Measurements from ENCODE around the gene PRKN.

Gene PRKN

DNA sequence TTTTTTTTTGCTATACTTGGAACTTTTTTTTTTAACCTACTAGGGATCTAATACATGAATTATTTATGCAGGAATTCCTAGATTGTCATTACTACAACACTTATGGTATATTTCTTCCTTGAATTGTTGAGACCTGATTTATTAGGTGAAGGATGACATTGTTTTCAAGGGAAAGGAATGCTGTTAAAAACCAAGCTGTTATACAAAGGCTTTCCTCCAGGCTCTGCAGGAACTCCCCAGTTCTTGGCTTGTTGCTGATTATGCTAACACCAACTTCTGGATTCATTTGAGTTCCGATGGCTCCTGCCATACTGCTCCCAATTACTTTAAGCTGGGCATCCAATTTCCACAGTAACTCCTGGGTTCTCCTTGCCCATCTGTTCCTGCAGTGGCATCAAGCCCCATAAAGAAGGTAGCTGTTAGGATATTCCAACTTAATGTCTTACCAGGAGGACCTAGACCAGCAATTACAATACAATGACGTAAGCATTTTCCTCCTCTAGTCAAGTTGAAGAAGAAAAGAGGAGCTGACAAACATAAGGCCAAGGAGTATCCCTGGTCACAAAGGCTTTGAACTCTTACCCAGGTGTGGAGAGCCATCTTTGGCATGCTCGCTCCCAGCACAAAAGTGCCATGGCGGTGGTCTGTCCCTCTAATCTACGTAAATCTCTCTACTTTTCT lies 1237.8 kb downstream of the PRKN start:
- DNase-seq (ENCODE audit: low spot score) = no peak

DNA sequence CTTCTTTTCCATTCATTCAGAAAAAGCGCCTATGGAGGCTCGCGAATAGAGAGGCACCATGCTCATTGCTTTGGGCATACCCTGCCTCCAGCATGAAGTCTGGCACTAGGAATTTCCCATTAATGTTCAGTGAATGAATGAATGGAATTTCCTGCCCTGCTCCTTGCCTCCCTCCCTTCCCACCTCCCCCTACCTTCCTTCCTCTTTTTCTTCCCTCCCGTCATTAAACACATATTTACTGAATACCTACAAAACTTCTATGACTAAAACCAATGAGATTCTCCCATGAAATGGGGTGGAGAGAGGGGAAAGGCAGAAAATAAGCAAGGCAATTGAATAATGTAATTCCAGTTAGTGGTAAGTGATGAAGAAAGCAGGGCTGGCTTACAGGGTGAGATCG lies 1239.9 kb downstream of the PRKN start:
- no peak for DNase-seq (ENCODE audit: low spot score)

DNA sequence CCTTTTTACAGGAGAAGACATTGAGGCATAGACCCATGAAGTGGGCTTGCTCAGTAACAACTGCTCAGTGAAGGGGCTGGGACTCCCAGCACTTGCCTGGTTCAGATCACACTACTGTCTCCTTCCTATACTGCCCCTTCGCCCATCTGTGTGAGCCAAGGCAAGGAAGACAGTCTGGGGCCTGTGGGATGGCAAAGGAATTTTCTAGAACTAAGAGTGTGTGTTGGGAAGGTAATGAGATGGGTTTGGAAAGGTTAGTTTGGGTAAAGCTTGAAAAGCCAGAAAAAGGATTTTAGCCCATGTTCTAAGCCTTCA lies 1240.4 kb downstream of the PRKN start:
- DNase-seq (ENCODE audit: low spot score) = no peak

DNA sequence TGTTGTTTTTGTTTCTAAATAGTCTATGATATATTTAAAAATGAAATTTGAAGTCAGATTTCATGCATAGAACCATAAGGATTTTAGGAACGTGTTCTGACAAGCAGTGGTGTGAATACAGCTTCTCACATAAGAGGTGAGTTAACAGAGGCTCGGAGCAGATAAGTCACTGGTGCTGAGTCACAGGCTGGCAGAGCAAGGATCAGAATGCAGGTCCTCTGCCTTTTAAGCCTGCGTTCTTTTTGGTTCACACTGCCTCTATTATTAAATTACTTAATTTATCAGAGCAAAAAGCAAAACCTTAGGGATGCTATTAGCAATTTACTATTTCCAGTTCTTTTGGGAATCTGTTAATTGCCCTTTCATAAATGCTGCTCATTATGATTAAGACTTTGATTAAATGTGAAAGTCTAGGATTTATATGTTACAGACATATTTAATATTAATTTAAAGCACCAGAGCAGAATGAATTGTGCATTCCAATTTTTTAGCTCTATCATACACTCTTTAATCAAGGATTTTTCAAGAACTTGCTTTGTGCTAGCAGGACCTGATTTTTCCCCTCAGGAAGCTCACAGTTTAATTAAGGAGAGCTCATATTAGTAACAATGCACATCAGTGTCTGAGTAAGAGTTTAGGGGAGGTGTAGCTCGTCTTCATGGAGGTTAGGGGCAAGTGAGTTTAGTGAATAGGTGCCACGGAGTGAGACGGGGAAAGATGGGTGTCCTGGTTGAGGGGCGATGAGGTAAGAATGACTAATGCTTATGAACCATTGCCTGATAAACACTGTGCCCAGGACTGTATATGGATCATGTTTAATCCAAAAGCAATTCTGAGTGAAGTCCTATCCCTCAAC lies 1241.0 kb downstream of the PRKN start:
- peak; percentile 15 for DNase-seq (ENCODE audit: low spot score)

DNA sequence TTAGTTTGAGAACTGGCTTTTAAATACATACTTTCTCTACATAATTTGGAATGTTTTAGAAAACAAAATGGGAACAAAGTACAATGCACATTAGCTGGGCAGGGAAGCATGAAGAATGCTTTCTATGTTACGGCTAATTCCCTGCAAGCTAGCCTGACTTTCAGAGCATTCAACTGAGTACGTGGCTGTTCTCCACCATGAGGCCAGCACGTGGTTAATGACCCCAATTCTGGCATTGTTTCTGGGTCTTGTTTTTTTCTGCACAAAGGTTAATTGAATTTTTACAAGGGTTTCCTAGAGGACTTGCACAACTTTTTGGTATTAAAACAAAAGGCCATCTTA lies 1245.1 kb downstream of the PRKN start:
- no peak for DNase-seq (ENCODE audit: low spot score)

DNA sequence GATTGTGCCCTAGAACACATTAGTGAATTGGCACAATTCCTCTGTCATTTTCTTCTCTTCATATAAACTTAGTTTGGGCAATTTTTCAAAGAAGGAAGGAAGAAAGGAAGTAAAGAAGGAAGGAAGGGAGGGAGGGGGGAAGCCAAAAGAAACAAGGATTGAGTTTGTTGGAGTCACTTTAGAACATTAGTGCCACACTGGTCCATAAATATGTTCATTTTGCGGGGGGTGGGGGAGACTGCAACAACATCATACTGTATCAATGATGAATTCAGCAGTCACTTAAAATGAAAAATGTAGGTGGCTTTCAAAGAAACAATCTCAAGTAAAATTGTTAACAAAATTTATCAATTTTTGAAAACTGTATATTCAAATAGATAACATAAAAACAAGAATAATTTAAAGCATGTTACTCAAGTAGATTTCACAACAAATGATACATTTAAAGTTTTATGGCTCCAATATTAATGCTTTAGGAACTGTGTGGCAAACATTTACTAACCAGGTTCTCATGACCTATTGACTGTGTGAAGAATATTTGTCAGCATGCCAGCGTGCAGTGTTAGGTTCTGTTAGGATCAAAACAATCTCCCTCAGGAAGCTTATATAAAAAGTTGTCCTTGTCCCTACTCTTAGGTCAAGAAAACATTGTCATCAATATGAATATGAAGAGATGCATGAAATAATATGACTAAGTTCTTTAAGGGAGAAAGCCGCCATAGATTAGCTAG lies 1245.6 kb downstream of the PRKN start:
- DNase-seq (ENCODE audit: low spot score) = no peak

DNA sequence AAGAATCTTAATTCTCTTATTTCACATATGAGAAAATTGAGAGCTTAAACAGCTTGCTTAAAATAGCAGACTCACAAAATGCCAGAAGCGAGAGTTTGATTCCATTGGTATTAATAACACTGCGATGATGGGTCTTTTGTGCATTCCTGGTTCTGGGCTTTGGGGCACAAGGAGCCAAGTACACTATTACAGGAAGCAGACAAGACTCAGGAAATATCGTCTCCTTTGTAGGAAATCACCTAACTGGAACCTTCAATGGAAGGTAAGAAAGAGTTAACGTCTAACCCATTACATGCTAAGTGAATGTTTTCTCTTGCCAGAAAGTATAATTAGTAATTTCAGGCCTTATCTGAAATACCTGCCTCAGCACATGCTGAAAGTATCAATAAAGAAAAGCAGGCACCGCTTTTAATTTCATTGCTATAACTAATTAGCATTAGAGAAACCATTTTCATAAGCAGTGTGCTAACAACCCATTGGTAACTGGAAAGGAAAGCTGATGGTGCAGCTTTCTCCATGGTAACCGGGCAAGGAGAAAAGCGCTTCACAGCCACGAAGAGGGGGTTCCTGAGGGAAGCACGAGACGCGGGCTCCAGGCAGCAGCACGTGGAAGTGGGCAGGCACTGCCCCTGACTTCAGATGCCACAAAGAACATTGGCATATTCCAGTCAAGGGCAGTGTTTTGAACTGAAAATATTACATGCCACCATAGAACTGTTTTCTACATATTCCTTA lies 1247.0 kb downstream of the PRKN start:
- DNase-seq (ENCODE audit: low spot score) = peak; percentile 58

DNA sequence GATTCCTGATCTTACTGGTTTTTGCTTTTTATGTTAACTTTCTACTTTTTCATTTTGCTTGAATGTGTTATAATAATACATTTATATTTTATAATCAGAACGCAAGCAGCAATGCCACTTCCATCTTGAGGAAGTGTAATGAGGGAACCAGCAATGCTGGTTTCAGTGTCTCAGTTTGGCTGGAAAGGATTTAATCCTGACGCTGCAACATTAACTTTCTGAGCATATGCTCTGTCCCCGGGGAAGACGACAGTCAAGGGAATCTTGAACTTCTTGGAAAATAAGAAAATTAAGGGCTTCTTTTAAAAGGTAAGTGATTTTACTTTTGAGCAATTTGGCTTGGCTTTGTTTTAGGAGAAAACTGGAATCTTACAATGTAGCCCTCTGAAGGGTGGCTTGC lies 1248.2 kb downstream of the PRKN start:
- DNase-seq (ENCODE audit: low spot score) = no peak

DNA sequence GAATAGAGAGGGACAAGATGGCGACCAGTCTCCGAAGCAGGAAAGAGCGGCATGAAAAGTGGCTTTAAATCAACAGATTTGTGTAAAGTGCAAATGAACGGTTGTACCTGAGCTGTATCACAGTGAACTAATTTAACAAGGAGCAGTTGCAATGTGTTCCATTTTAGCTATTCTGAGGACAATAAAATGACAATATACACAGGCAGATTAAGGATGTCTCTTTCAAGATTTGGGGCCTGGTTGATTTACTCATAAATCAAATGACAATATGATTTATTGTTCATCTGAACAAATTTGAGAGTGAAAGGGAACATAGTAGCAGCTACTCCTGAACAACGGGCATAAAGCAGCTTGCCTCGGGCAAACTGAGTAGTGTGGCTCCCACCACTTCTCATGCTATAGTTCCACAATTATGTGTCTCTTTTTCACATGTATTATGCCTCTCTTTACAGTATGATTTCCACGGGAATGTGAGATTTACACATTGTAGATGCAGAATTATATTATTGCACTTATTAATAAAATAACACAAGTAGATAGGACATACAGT lies 1249.6 kb downstream of the PRKN start:
- DNase-seq (ENCODE audit: low spot score) = no peak

DNA sequence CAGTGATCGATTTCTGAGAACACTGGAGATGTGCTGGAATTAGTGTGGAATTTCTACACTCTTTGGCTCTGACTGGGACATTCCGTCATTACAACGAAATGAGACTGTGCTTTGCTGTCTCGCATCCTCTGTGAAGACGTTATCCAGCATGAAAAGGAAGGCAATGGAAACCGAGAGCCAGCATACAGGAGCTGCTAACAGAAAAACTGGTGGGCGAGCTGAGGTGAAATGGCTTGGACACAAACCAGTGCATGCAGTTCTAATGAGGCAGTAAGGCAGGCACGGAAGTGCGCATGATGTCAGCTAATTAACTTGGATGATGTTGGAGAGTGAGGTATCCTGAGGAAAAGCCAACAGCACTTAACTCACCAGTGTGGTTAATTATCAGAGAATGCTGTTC lies 1250.9 kb downstream of the PRKN start:
- peak; percentile 40 for DNase-seq (ENCODE audit: low spot score)

DNA sequence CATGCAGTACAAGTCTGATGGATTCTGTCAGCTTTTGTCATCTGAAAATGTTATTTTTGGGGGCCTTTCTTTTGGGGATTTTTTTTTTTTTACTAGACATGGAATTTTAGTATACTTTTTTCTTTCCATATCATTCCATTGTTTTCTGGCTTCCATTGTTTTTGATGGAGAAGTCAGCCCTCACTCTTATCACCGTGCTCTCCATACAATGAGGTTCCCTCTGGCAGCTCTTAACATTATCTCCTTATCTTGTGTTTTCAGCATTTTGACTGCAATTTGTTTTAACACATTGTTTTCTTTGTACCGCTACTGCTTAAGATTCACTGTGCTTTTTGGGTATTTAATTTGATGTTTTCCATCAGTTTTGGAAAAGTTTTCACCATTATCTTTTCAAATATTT lies 1262.2 kb downstream of the PRKN start:
- no peak for DNase-seq (ENCODE audit: low spot score)

DNA sequence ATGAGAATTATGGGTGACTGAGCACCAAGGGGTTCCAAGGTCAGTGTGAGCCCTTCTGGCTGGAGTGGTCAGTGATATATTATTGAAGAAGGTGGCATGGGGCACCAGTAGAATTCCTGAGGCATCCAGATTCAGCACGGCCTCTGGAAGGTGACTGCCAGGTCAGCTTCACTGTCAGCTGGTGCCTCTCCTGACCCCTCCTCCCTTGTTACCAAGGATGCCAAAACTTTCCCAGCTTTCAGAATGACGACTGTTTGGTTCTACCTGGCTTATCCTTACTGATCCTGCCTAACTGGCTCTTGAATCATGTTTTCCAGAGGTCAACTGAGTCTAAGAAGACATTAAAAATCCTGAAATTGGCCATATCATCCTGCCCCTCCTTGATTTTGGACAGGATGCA lies 1264.5 kb downstream of the PRKN start:
- no peak for DNase-seq (ENCODE audit: low spot score)

DNA sequence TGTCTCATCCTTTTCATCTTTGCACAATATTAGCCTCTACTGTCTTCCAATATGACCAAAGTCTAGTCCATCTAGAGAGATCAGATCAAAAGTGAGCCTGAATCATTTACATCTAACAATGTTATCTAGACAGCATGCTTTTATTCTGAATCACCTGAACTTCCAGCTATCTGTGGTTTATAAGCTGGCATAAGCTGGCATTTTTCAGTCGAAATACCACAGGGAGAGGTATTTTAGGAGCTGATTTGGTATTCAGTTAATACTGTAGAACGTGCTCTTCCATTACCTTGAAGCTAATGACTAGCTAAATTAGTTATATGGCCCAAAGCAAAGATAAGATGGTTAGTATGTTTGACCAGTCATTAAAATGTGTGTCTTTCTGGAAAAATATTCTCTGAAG lies 1265.4 kb downstream of the PRKN start:
- no peak for DNase-seq (ENCODE audit: low spot score)

DNA sequence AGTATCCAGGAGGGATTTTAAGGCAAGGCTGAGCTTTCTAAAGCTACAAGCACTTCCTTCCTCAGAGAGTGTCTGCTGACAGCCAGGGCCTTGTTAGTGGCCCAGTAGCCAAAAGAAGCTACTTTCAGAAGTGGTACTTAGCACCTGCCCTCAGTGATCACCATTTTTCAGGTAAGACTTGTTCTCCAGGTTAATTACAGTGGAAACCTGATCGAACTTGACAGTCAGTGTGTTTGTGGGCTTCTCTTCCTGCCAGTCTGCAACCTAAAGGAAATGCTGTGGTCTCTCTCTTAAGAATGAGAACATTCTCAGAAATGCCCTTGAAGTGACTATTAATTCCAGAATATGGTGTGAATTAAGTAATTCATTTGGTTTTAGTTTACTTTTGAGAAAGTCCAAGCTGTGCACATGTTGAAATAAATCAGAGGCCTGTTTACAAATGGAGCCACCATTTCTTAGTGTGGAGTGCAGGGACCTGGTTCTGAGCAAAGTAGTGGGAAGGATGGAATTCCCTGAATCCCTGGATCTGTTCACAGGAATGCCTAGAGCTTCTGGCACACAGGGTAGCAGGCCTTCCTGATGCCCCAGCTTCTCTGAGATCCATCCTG lies 1268.5 kb downstream of the PRKN start:
- DNase-seq (ENCODE audit: low spot score) = no peak

DNA sequence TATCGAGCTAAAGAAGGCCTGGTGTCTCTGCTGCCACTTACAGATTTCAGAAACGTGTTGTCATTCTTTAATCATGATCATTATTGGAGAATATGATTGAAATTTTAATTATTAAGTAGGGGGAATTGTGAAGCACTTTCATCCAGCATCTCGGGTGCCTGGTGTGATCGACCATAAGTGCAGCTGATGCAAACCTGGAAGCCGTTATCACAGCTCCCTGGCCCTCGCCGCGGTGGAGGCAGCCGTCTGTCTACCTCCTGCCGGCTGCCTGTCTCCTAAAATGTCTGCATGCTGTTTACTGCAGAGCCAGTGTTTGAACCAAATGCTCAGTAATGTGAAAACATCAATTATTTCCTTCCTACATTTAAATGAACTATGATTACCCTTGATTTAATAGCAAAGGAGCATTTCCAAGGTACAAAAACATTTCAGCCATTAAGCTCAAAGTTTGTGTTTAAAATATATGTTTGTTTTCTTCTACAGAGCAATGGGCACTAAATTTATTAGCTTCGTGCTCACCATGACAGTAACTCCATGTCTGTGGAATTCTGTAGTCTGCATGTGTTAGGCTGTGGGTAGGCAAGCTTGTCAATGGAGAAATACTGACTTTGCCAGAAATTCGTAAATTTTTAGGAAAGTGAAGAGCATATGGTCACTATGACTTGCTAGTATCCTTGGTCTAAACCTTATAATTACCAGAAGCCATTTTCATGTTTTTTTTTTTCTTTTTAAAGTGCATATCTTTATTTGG lies 1269.2 kb downstream of the PRKN start:
- peak; percentile 29 for DNase-seq (ENCODE audit: low spot score)

DNA sequence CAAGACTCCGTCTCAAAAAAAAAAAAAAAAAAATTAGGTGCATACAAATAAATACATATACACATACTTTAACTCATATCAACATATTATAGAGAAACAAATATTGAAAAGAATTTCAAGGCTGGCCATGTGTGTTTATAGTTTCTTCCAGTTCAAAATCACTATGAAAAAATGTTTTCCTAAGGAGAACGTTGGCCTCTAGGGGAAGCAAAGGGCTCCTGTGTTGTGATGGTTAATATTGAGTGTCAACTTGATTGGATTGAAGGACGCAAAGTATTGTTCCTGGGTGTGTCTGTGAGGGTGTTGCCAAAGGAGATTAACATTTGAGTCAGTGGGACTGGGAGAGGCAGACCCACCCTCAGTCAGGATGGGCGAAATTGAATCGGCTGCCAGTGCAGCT lies 1271.7 kb downstream of the PRKN start:
- DNase-seq (ENCODE audit: low spot score) = no peak

DNA sequence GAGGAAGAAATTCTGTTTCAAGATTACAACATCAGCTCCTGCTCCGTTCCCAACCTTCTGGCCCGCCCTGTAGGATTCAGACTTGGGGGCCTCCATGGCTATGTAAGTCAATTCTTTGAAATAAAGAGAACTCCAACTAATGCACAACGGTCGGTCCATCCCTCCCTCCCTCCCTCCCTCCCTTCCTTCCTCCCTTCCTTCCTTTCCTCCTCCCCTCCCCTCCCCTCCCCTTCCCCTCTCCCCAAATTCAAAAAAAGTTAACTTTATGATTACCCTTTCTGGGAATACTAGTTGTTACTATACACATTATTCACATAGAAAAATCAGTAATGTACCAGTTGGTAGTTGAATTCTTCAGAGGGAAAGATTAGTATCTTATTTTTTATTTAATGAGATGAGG lies 1274.0 kb downstream of the PRKN start:
- no peak for DNase-seq (ENCODE audit: low spot score)

DNA sequence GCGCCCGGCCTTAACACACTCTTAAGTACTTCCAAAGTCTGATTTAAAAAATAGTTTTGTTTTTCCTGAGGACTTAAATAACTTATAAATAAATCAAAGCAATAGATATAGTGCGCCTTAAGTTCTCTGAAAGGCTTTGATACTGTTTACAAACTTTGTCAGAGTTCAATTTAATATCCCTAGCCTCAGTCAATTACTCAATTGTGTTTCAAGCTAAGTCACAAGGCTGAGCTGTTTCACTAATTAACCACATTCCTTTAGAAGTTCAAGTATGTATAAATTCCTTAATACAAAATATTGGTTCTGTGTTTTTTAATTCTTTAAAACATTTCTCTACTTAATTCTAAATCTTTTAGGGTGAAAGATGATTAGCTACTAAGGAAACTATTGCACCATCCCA lies 1275.3 kb downstream of the PRKN start:
- no peak for DNase-seq (ENCODE audit: low spot score)

DNA sequence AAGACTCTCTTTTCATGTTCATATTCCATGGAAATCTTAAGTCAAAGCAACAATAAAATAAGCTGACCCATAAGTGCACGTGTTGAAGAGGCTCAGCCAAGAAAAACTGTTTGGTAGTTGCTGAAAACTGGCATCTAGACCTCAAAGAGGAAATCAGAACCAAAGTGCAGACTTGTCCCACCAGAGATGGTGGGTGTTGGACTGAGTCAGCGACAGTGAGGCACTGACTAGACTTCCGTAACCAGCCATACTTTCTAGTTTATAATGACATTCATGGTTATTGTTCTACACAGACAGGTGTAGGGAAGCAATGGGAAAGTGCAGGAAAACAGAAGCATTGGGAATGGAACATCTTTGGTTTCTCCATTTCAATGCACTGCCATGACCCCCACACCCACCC lies 1278.0 kb downstream of the PRKN start:
- DNase-seq (ENCODE audit: low spot score) = no peak

DNA sequence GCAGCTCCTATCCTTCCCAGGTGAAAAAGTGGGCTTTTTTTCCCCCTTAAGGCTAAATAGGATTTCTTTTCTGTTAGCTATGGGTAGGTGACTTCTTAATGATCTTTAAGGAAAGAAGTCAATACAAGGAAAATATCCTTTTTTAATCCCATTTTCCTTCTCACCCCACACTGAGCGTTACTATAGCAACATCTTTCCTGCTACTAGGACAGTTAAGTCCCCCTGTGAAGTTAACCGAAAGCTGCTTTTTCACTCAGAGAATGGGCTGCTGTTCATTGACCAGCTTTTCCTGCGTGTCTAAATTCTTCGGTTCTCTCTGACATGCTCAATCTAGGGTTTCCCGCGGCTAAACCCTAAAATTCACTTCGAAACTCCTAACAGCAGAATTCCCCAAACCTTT lies 1280.6 kb downstream of the PRKN start:
- no peak for DNase-seq (ENCODE audit: low spot score)

DNA sequence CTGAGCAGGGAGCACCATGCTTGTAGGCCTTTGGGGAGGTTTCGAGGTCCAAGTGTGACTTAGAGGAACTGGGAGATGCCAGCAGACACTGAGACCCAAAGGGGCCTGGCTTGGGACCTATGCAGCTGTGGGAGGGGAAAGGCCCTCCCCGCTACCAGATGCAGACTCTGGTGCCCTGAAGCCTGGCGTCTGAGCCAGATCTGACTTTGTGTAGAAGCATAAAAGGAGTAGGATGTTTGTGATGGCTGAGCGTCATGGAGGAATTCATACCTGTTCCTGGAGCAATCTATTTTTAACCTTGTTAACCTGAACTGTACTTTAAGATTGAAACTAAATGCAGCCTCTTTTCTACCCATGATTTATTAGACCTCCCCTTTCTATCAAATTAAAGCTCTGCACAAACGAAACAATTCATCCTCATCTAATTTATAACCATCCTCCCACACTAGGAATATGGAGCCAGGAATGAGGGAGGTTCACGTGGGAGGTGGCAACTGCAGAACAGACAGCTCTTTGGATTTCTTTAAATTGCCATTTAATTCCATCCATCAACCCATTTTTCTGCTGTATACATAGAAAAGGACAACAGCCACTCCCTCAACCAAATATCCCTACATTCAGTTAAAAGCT lies 1281.2 kb downstream of the PRKN start:
- peak; percentile 52 for DNase-seq (ENCODE audit: low spot score)

Data from Ammon's horn (tissue), 1 donor.